T-cell (primary cell): ENCODE measurements around the gene SH2D1B. TPM values are rescaled to one million over a fixed set of nuclear protein-coding genes. Genes with fewer than 3 reads are reported as not detected.

Experiments used
- ATAC-seq, 4 experiments: fragments of 200-7000 bp in 3 of 4; fragments of 150-1000 bp in 1 of 4; cut with Tn5 transposase; replicated peaks in 1 of 4; 1 replicate in 3 of 4; 2 replicates in 1 of 4; pipeline ENCODE4 v1.10.0; 2021; ENCODE audit warnings: moderate library complexity in 3 of 4, mild to moderate bottlenecking in 2 of 4, moderate number of reproducible peaks in 1 of 4
- CTCF ChIA-PET, 2 donors: fragments of 300-600 bp; sonication (Branson Sonifier 250); formaldehyde crosslinking; loops; one replicate each; lab custom pipeline; 2022; ENCODE audit warnings: antibody characterized with exemption in 2 of 2; lab: Charles Lee
- POLR2A ChIA-PET, 2 donors: fragments of 300-600 bp; sonication (Branson Sonifier 250); formaldehyde crosslinking; loops; one replicate each; lab custom pipeline; 2022; ENCODE audit warnings: antibody characterized with exemption in 2 of 2; lab: Charles Lee
- DNase-seq, 35 experiments: peaks; one replicate each; pipeline versions ENCODE4 v3.0.0 to v3.0.0-alpha.2; 2013 to 2023
- H3K27ac ChIP-seq: one replicate; pipeline ENCODE4 v1.5.1; 2013; ENCODE audit warnings: low read length
- H3K27me3 ChIP-seq, 2 experiments: replicated peaks in 1 of 2; 1 replicate in 1 of 2; 2 replicates in 1 of 2; pipeline versions ENCODE4 v1.6.1 to v1.7.0; 2013; ENCODE audit warnings: low read length in 1 of 2, mixed read lengths in 1 of 2; ENCODE audit not compliant: control insufficient read depth in 2 of 2, insufficient read depth in 2 of 2; ENCODE audit errors: extremely low read depth in 1 of 2
- H3K36me3 ChIP-seq, 2 donors: 1 replicate in 1 of 2; 2 replicates in 1 of 2; pipeline versions ENCODE4 v1.6.1 to v1.7.0; 2013; ENCODE audit warnings: low read length in 1 of 2; ENCODE audit not compliant: control insufficient read depth in 2 of 2, insufficient read depth in 1 of 2; ENCODE audit errors: extremely low read depth in 1 of 2
- H3K4me1 ChIP-seq, 2 experiments: 1 replicate in 1 of 2; 2 replicates in 1 of 2; pipeline versions ENCODE4 v1.6.1 to v1.7.0; 2013; ENCODE audit warnings: low read length in 2 of 2, mixed read lengths in 1 of 2; ENCODE audit not compliant: insufficient read depth in 2 of 2, control insufficient read depth in 1 of 2; ENCODE audit errors: extremely low read depth in 1 of 2
- H3K4me3 ChIP-seq, 2 donors: 1 replicate in 1 of 2; 2 replicates in 1 of 2; pipeline versions ENCODE4 v1.5.1 to v1.7.0; 2013; ENCODE audit warnings: mild to moderate bottlenecking in 2 of 2, low read length in 1 of 2, moderate library complexity in 1 of 2; ENCODE audit not compliant: control insufficient read depth in 1 of 2; ENCODE audit errors: extremely low read depth in 1 of 2
- H3K9me3 ChIP-seq: 2 replicates; pipeline ENCODE4 v1.7.0; 2013
- H3K27ac Mint-ChIP-seq, 2 donors: one replicate each; pipeline ENCODE4 v1.8.0; 2020 to 2021; ENCODE audit warnings: mild to moderate bottlenecking in 2 of 2, mixed read lengths in 2 of 2
- H3K27me3 Mint-ChIP-seq, 2 donors: one replicate each; pipeline ENCODE4 v1.8.0; 2021 to 2022; ENCODE audit warnings: mixed read lengths in 2 of 2
- H3K36me3 Mint-ChIP-seq: one replicate; pipeline ENCODE4 v1.8.0; 2021; ENCODE audit warnings: mixed read lengths
- H3K4me1 Mint-ChIP-seq, 3 donors: one replicate each; pipeline ENCODE4 v1.8.0; 2020 to 2022; ENCODE audit warnings: mixed read lengths in 3 of 3, mild to moderate bottlenecking in 1 of 3
- H3K4me3 Mint-ChIP-seq, 3 donors: one replicate each; pipeline ENCODE4 v1.8.0; 2020 to 2022; ENCODE audit warnings: mild to moderate bottlenecking in 3 of 3, mixed read lengths in 3 of 3, moderate library complexity in 3 of 3
- H3K9me3 Mint-ChIP-seq, 3 donors: one replicate each; pipeline ENCODE4 v1.8.0; 2020 to 2022; ENCODE audit warnings: mixed read lengths in 3 of 3
- WGBS: methylation state at CpG from one replicate; pipeline ENCODE4 v1.1.5; 2013; ENCODE audit warnings: missing lambda C conversion rate; ENCODE audit not compliant: insufficient coverage; 5-methylcytosine and 5-hydroxymethylcytosine counted together
- total RNA-seq, 35 experiments: library from RNA in 6 of 35; stranded (reverse) in 6 of 35; fragments of 120-200 nt in 1 of 35; gene quantifications; one replicate each; pipeline versions ENCODE4 v1.2.1 to v1.2.4 and lab custom pipeline; 2013 to 2026

The SH2D1B gene
- total RNA-seq, 5 donors from 2014 or later (not counting 1 experiment from before 2014, with no cell fraction given): 0.20 to 1.5 (median 0.66) TPM

DNA sequence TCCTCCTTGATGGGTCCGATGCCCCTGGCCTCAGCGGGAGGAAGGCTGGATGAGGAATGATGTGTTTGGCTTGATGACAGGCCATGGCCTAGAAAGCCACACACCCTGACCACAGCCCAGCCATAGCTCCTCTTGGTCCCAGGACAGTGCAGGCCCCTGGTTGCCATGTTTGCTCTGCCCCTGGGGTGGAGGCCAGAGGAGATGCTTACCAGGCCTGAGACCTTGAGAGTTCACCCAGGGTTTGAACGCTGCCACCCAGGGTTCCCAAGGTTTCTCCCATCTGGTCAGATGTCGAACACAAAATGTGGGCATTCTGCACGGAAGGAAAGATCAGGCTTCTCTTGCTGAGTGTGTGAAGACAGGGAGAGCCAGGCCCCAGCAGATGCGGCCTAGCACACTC is 27.8 kb downstream of the SH2D1B start:
- H3K27ac Mint-ChIP-seq: no peak overlapping the region
- no peaks in the 10 kb centered on the region for H3K9me3 Mint-ChIP-seq
- H3K27me3 ChIP-seq: peaks cover 0 to 21% of the 10 kb centered on the region in 2 experiments
- 72% methylated on average over 4 of the region's 6 CpGs for WGBS
- POLR2A ChIA-PET: no interaction called here
- DNase-seq (no peak), ATAC-seq (no peak)
- H3K36me3 Mint-ChIP-seq: no peaks in the 10 kb centered on the region
- CTCF ChIA-PET: no interaction called here
- H3K4me1 Mint-ChIP-seq: peaks cover under 1 to 3% (median 1%) of the 10 kb centered on the region in 3 donors
- peaks cover 4 to 6% of the 10 kb centered on the region in 2 donors for H3K27me3 Mint-ChIP-seq
- no peaks in the 10 kb centered on the region for H3K9me3 ChIP-seq
- no peaks in the 10 kb centered on the region for H3K36me3 ChIP-seq
- no peak overlapping the region for H3K27ac ChIP-seq
- no peak overlapping the region for H3K4me3 ChIP-seq
- H3K4me1 ChIP-seq: no peaks in the 10 kb centered on the region
- H3K4me3 Mint-ChIP-seq: no peak overlapping the region

DNA sequence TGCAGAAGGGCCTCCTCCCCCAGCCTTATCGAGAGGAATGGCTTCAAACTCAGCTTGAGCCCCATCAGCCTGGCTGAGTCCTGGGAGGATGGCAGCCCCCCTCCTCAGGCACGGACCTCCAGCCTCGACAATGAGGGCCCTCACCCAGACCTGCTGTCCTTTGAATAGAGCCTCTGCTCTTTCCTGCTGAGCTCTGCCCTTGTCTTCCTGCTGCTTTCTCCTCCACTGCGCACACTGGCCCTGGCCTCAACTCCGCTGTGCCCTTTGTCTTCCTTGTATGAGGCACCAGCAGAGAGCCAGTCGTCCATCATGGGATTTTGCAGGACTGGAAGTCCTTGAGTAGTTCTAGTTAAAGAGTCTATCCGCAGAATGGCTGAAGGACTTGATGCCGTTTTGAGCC is 28.4 kb downstream of the SH2D1B start:
- H3K36me3 Mint-ChIP-seq: no peaks in the 10 kb centered on the region
- ChIA-PET POLR2A (no interaction called here), CTCF (no interaction called here)
- 83% methylated on average over 6 of the region's 8 CpGs for WGBS
- ATAC-seq (no peak), DNase-seq (no peak)
- Histone ChIP-seq H3K4me1 (no peaks in the 10 kb centered on the region), H3K36me3 (no peaks in the 10 kb centered on the region), H3K27me3 (peaks cover 0 to 17% of the 10 kb centered on the region in 2 experiments), H3K4me3 (no peak overlapping the region), H3K9me3 (no peaks in the 10 kb centered on the region), H3K27ac (no peak overlapping the region)
- H3K4me3 Mint-ChIP-seq: no peak overlapping the region
- no peak overlapping the region for H3K27ac Mint-ChIP-seq
- H3K9me3 Mint-ChIP-seq: no peaks in the 10 kb centered on the region
- H3K27me3 Mint-ChIP-seq: no peaks in the 10 kb centered on the region
- no peaks in the 10 kb centered on the region for H3K4me1 Mint-ChIP-seq

DNA sequence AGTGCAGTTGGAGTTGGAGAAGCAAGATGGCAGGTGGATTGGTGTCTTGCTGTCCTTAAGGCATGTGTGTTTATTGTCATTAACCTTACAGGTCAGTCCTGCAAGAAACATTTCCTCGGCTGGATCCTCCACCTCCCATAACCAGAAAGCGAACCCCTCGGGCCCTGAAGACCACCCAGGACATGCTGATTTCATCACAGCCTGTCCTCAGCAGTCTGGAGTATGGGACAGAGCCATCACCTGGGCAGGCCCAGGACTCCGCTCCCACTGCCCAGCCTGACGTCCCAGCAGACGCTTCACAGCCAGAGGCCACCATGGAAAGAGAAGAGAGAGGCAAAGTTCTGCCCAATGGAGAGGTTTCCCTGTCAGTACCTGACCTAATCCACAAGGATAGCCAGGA is 28.8 kb downstream of the SH2D1B start:
- Histone ChIP-seq H3K36me3 (no peaks in the 10 kb centered on the region), H3K9me3 (no peaks in the 10 kb centered on the region), H3K4me1 (no peaks in the 10 kb centered on the region), H3K27ac (no peak overlapping the region), H3K27me3 (peaks cover 0 to 17% of the 10 kb centered on the region in 2 experiments), H3K4me3 (no peak overlapping the region)
- Mint-ChIP-seq H3K4me3 (no peak overlapping the region), H3K4me1 (no peaks in the 10 kb centered on the region), H3K36me3 (no peaks in the 10 kb centered on the region), H3K27ac (no peak overlapping the region), H3K9me3 (no peaks in the 10 kb centered on the region), H3K27me3 (no peaks in the 10 kb centered on the region)
- POLR2A ChIA-PET: no interaction called here
- CTCF ChIA-PET: interaction anchor here in 1 of 2 donors (1.5 kb wide), 1 partner anchor 8 kb away, joined by 3 read pairs; no protein-coding TSS in a partner anchor
- WGBS: 100% methylated on average over 3 of the region's 6 CpGs
- ATAC-seq (no peak), DNase-seq (no peak)

DNA sequence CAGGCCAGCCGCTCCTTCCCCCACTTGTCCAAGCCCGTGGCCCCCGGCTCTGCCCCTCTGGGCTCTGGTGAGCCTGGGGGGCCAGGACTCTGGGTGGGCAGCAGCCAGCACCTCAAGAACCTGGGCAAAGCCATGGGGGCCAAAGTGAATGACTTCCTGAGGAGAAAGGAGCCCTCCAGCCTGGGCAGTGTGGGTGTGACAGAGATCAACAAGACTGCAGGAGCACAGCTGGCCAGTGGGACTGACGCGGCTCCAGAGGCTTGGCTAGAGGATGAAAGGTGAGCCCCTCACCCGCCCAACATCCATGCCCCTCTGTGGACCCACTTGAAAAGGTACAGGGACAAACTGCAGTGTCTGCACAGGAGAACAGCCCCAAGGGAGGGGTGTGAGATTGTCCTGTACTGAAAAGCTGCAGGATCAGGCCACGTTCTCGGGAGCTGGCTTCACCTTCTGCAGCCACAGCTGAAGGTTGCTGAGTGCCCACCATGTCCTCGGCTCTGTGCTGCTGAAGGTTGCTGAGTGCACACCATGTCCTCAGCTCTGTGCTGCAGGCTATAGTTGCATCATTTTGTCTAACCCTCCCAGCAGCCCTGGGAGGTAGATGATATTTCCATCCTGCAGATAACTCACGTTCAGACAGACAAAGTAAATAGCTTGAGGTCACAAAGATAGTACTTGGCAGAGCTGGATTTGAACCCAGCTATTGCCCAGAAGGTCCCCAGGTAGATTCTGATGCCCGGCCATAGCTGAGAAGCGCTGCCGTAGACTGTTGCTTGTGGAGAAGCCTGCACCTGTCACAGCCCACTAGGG is 29.8 kb downstream of the SH2D1B start:
- Mint-ChIP-seq H3K4me3 (no peak overlapping the region), H3K4me1 (no peaks in the 10 kb centered on the region), H3K9me3 (no peaks in the 10 kb centered on the region), H3K27me3 (no peaks in the 10 kb centered on the region), H3K27ac (no peak overlapping the region), H3K36me3 (no peaks in the 10 kb centered on the region)
- H3K9me3 ChIP-seq: no peaks in the 10 kb centered on the region
- CTCF ChIA-PET: interaction anchor here in 1 of 2 donors (1.5 kb wide), 1 partner anchor 9 kb away, joined by 3 read pairs; no protein-coding TSS in a partner anchor
- ATAC-seq (no peak), DNase-seq (no peak)
- POLR2A ChIA-PET: interaction anchor here in 1 of 2 donors (0.6 kb wide), 1 partner anchor 392 kb away, joined by 4 read pairs; no protein-coding TSS in a partner anchor
- no peaks in the 10 kb centered on the region for H3K4me1 ChIP-seq
- WGBS: 87% methylated on average over 6 of the region's 13 CpGs
- no peak overlapping the region for H3K4me3 ChIP-seq
- peaks cover 0 to 12% of the 10 kb centered on the region in 2 experiments for H3K27me3 ChIP-seq
- no peaks in the 10 kb centered on the region for H3K36me3 ChIP-seq
- H3K27ac ChIP-seq: no peak overlapping the region

DNA sequence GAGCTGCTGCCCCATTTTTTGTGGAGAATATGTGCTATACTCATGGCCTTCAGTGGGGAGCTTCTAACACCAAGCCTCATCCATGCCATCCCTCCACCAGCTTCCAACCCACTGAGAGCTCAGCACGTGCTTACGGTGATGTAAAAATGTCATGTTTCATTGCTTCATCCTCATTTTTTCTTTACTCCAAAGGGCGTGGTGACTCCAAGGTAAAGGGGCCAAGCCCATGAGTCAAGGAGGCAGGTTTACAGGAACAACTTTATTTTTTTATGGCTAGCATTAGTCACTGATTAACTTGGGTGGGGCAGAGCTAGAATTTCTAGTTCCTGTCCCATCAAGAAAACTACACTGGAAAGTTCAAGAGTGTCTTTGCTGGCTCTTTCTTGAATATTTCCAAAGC is 30.6 kb downstream of the SH2D1B start, which contains the start of gene C1orf226:
TSS of gene C1orf226 (plus strand) at position 346 of the 400 bp plus-strand sequence. CDS start 174 bp downstream, outside the sequence.
- no peaks in the 10 kb centered on the region for H3K36me3 ChIP-seq
- no peaks in the 10 kb centered on the region for H3K4me1 ChIP-seq
- ATAC-seq (no peak), DNase-seq (no peak)
- H3K4me1 Mint-ChIP-seq: no peaks in the 10 kb centered on the region
- H3K27ac ChIP-seq: no peak within 1 kb of the TSS
- H3K27me3 Mint-ChIP-seq: no peaks in the 10 kb centered on the region
- no peaks in the 10 kb centered on the region for H3K9me3 Mint-ChIP-seq
- ChIA-PET POLR2A (interaction anchor here in 1 of 2 donors (0.5 kb wide), 1 partner anchor 86 kb away, joined by 3 read pairs; no protein-coding TSS in a partner anchor), CTCF (no interaction called here)
- H3K4me3 Mint-ChIP-seq: no peak within 1 kb of the TSS
- WGBS: no CpG with 5 or more reads among the region's 3 CpGs
- no peaks in the 10 kb centered on the region for H3K36me3 Mint-ChIP-seq
- H3K27ac Mint-ChIP-seq: no peak within 1 kb of the TSS
- no peak within 1 kb of the TSS for H3K4me3 ChIP-seq
- H3K27me3 ChIP-seq: peaks cover 0 to 9% of the 10 kb centered on the region in 2 experiments
- H3K9me3 ChIP-seq: no peaks in the 10 kb centered on the region

DNA sequence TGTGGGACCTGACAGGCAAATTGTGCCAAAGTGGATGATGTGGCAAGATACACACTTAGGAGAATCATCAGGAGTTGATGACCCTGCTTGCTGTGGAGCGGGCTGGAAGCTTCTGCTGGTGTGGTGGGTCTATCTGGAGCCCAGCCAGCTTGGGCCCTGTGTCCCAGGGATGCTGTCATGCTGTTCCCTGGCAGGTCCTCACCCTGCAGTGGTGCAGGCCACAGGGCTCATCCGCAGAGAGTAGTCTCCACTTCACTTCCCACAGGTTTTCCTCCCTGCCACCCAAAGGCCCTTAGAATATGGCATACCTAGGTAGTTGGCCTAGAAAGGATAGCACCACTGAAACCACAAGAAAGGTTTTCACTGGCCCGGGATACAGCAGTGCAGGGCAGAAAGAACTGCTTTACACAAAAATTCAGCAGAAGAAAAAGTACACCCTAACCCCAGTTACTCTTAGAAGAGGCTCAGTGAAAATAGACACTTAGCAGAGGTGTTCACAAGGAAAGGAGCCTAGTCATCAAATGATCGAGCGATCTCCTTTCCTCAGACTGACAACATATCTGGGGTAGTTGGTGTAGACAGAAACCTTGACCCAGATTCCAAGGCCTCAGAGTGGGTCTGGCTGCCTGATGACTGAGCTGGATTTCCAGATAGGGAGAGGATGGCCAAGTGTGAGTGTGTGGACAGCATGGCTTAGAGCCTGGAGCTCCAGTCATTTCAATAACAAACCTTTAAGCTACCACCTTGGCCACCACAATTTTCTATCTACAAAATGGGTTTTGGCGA is 31.7 kb downstream of the SH2D1B start:
- no peak overlapping the region for H3K27ac ChIP-seq
- peaks cover 0 to under 1% of the 10 kb centered on the region in 2 experiments for H3K27me3 ChIP-seq
- ATAC-seq (no peak), DNase-seq (no peak)
- no peak overlapping the region for H3K4me3 ChIP-seq
- H3K4me1 ChIP-seq: no peaks in the 10 kb centered on the region
- H3K36me3 ChIP-seq: no peaks in the 10 kb centered on the region
- no peaks in the 10 kb centered on the region for H3K9me3 Mint-ChIP-seq
- no peaks in the 10 kb centered on the region for H3K36me3 Mint-ChIP-seq
- H3K9me3 ChIP-seq: no peaks in the 10 kb centered on the region
- no peaks in the 10 kb centered on the region for H3K4me1 Mint-ChIP-seq
- ChIA-PET POLR2A (no interaction called here), CTCF (no interaction called here)
- no peak overlapping the region for H3K4me3 Mint-ChIP-seq
- WGBS: 100% methylated on average over 1 of the region's 6 CpGs
- H3K27me3 Mint-ChIP-seq: no peaks in the 10 kb centered on the region
- no peak overlapping the region for H3K27ac Mint-ChIP-seq
